Muscle of back (tissue), 11 donors: ENCODE results near the gene MPP3. TPM values are rescaled to one million over a fixed set of nuclear protein-coding genes. Genes with fewer than 3 reads are reported as not detected.

Experiments
- DNase-seq, 3 donors: peaks; one replicate each; pipeline versions ENCODE4 v3.0.0 to v3.0.0-alpha.2; 2013
- polyA plus RNA-seq, 10 donors: library from polyadenylated mRNA; unstranded; fragments of 120-200 nt; gene quantifications; one replicate each; pipeline ENCODE4 v1.2.1, GENCODE V29; 2013; ENCODE audit not compliant: insufficient read length in 10 of 10

MPP3 gene
- polyA plus RNA-seq, 10 donors: 2.4 to 8.0 (median 4.6) TPM

- DNase-seq: peak in 1 of 3 donors; percentile 22
Observed at GRCh38 chr17:43772877-43773648, 59.9 kb downstream of the MPP3 start.

GRCh38 chr17:43771463-43771862 lies 61.5 kb downstream of the MPP3 start:
- no peak for DNase-seq

DNA sequence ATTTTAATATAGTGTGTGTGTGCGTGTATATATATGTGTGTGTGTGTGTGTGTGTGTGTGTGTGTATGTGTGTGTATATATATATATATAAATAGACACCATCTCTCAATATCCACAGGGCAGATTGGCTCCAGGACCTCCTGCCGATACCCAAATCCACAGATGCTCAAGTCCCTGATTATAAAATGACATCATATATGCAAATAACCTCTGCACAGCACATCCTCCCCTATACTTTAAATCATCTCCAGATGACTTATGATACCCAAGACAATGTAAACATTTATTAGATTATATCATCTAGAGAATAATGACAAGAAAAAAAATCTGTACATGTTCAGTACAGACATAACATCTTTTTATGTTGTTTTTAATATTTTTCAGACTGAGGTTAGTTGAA lies 62.0 kb downstream of the MPP3 start:
- DNase-seq: no peak

GRCh38 chr17:43769859-43770258 lies 63.1 kb downstream of the MPP3 start:
- DNase-seq: no peak

DNA sequence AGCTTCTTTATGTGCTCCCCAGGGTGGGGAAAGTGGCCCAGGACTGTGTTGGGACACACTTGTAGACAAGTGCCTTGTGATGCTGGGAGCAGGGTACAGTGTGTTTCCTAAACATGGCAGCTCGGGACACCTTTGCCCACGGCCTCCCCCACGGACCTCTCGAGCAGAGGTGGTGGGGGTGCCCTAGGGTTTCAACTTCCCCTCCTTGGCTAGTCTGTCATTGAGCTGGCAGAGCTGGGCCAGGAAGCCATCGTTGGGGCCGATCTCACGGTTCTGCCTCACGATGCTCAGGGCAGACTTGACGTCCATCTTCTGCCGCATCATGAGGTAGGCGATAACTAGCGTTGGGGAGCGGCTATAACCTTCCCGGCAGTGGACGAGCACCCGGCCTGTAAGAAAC lies 63.5 kb downstream of the MPP3 start:
- no peak for DNase-seq

GRCh38 chr17:43768943-43769342 lies 64.0 kb downstream of the MPP3 start:
- DNase-seq: no peak

- DNase-seq: peak in 2 of 3 donors; percentile 33 to 52
Observed at GRCh38 chr17:43768382-43768781, 64.6 kb downstream of the MPP3 start.

DNA sequence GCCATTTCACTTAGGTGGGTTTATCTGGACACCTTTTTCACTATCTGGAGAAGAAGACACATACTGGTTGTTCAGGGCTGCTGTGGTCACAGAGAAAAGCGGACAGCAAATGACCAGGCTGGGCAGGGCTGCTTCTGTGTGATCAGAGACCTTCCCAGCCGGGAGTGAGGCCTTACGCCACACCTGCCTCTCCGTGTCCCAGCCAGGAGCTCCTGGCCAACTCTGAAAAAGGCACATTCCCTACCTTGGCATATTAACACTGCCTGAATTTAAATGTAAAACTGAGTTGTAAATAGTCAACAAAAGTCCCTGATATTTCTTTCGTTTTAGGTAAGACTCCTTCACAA lies 65.3 kb downstream of the MPP3 start:
- no peak for DNase-seq

DNA sequence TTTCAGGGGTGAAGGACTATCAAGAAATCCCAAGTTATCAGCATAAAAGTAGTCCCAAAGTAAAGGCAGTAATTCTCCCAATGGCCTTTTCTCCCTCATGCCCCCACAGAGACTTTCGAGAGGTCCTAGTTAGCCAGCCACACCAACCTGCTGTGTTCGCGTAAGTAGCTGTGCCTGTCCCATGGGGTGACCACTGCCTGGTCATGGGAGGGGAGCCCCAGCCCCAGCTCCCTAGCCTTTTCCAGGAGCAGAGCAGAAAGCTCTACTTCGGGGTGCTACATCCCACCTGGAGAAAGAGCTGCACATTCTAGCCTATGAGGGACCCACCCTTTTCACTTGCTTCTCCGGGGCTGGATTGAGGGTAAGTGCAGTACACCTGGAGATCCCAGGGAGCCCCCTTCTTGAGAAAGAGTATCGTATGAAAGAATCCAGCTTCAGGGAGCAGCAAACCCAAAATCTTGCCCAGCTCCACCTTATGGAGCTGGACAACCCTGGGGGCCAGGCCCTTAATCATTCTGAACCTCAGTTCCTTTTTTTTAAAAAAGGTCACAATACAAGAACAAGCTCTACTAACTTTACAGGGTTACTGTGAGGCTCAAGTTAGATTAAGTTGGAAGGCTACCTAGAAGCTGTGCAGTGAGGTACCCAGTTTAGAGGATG lies 65.8 kb downstream of the MPP3 start:
- DNase-seq: no peak

DNA sequence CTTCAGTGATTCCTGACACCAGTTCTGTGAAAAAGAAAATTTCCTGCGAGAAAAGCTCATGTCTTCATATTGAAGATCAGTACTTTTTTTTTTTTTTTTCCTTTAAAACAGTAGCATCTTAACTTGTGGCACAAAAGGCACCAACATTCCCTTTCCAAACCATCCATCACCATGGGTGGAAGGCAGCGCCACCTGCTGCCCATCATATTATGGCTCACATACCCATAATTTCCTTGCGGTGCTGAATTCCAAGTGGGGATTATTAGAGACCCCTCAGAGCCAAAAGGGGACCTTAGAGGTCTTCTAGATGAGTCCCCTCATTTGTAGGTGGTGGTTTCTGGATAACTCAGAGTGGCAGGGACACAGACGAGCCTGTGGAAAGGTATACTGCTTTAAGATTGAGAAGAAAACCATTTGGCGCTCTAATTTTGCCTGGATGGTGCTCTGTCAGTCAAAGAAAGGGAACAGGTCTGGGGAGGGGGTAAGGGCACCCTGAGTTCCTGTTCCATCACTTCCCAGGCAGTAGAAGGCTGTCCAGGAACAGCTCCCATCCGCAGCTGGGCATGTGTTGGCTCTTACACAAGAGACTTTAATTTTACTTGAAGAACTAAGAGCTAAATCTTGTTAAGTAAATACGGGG lies 66.4 kb downstream of the MPP3 start:
- peak in 2 of 3 donors; percentile 38 to 59 for DNase-seq

DNA sequence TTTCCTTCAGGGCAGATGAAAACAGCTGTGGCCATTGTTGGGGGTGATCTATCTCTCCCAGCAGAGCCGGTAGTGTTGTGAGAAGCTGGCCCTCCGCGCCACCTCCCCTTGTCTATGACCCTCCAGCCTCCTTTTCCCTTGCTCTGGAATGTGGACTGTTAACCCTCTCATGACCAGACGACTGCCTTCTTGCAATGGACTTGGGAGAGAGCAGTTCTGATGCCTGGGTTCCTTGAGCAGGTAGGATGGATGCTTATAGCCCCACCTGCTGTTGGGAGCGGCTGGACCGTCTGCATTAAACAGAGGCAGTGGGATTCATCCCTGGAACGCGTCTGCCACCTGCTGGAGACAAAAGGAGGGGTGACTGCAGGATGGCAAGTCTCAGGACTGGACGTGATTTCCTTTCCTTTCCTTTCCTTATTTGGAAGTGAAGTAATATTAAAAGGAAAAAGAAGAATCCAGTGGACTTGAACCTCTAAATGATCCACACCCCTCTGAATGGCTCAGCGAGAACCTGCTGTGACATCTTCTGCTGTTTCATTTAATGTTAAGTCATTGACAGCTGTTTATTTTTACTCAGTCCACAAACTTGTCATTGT lies 72.6 kb downstream of the MPP3 start:
- peak; percentile 88 to 94 (median 91) for DNase-seq

DNA sequence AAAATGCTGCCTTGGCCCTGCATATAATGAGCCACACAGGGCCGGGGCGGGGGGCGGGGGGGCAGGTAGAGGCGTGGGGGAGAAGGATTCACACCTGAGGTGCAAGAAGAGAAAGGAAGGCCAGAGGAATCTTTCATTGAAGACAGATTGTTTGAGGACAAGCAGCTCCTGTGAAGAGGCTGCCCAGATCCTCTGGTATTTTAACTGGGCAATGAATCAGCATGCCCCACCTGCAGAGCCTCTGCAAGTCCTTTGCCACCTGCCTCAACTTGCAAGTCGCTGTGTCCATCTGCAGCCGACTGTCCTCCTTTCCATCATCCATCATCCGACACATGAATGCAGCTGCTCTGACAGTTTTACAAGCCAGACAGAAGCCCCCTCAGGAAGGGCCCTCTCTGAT lies 73.1 kb downstream of the MPP3 start:
- DNase-seq: no peak

GRCh38 chr17:43758497-43759174 lies 74.3 kb downstream of the MPP3 start, which contains the start of gene SOST:
Gene SOST (minus strand): TSS chr17:43758791. CDS start chr17:43758741, 50 bp downstream.
- DNase-seq: no peak

DNA sequence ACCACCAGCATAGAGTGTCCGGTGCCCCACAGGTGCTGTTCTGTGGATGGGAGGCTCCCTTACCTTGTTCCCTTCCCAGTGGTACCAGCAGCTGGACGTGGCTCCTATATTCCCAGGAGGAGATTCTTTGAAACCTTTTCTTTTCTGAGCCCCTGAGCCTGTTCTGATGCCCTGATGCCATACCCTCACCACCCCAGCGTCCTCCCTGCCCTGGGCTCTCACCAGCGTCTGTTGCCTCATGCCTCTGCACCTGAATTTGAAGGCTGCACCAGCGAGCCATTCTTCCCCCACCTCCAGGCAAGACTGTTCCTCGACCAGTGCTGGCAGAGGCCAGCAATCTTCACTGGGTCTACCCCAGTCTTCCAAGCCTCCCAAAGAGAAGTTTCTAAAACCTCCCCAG lies 74.9 kb downstream of the MPP3 start:
- DNase-seq: no peak

DNA sequence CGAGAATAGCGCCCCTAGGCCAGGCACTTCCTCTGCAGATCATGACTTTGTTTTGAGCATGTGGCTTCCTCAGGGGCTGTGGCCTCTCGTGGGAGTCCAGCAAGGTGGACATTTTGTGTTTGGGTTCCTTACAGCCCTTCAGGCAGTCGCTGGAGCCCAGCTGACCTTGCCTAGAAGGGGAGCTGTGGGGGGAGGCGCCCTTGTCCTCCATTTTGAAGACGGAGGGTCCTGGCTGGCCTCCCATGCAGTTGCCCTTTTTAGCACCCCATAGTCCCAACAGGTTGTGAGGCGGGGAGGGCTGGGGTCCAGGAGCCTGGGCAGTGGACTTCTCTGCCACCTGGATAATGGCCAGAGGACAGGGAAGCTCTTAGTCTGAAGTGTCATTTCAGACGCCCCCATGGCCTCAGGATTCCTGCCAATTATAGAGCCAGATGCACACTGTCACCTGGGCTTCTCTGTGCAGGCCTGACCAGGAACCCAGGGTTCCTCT lies 75.7 kb downstream of the MPP3 start:
- DNase-seq: no peak

DNA sequence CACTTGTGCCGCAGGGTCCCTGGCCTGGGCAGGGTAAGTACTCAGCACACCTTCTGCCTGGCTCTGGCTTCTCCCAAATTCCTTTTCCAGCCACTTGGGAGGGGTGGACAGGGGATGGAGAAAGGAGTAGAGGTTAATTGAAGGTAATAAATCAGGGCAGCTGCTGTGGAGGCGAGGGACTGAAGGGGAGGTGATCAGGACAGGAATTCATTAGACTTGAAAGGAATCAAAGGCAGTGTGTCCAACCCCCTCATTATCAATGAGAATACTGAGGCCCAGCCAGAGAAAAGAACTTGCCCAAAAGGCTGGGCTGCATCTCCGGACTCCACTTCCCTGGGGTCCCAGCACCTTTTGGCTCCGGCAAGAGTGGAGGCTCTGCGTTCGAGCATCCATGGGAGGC lies 76.7 kb downstream of the MPP3 start:
- DNase-seq: no peak

DNA sequence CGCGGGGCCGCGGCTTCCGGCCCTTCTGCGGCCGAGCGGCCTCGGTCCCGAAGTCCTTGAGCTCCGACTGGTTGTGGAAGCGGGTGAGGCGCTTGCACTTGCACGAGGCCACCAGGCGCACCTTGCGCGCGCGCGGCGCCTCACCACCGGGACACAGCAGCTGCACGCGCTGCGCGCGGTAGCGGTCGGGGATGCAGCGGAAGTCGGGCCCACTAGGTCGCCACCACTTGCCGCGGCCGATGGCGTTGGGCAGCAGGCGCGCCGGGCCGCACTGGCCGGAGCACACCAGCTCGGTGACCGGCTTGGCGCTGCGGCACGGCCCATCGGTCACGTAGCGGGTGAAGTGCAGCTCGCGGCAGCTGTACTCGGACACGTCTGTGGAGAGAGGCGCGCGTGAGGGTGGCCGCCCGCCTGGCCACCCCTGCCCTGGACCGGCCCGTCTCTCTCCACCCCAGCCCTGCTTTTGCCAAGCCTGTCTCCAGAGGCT lies 77.5 kb downstream of the MPP3 start:
- DNase-seq: peak in 2 of 3 donors; percentile 25 to 66

DNA sequence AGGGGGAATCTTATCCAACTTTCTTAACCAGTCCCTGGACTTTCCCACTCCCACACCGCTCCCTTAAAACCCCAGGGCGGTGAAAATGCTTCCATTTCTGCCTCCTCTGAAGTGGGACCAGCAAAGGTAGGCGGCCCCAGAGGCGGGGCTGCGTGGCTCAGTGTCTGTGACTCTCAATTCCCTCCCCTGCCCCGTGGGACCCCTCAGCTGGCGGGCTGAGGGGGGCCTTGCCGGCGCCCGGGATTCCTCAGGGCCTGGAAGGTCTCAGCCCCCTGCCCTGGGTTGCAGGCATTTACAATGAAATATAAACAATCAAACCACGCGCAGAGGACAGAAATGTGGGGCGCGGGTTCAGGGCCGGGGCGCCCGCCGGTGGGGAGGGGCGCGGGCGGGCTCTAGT lies 78.0 kb downstream of the MPP3 start:
- DNase-seq: no peak

DNA sequence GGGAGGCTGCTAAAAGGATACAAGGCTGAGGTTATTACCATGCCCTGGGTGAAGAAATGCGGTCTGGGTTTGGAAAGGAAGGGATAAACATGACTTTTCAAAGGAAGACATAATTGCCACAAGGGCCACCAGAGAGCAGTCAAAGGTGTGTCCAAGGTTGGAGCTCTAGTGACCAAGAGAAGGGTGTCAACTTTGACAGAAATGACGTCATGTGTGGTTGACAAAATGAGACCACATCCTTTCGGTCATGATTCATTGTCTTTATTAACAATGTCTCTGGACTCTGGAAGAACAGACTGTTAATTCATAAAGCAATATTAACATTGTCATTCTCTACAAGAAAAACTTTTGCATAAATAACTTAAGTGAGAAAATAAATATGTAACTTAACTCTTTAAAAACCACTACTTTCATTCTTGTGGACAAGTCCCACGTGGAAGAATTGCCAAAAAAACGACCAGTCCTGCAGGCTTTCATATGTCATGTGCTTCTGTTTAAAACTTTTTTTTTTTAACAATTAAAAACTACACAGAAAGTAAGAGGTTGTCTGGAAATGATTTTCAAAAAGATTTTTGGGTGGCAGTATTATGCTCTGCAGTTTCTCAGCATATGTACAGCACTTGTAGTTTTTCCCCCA lies 79.3 kb downstream of the MPP3 start:
- DNase-seq: no peak
